Measurements from ENCODE around the gene FPR1. TPM values are rescaled to one million over a fixed set of nuclear protein-coding genes. Genes with fewer than 3 reads are reported as not detected.
A peak's percentile ranks its signal among the peaks of the same experiment; 100 is the strongest.

The FPR1 gene
- total RNA-seq, 1 donor from 2014 or later = 53.3 TPM

DNA sequence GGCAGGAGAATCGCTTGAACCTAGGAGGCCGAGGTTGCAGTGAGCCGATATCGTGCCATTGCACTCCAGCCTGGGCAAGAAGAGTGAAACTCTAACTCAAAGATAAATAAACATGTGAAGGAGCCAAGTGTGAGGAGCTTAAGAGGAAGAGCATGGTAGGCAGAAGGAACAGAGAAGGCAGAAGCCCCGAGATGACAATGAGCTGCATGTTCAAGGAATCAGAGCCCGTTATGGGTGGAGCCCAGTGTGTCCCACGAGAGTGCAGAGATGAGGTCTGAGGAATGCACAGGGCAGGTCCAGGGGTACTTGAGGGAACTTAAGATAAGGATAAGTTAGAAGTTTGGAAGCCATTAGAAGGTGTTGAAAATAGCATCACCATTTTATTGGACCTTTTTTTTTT lies 10.0 kb upstream of the FPR1 start:
- DNase-seq (no peak), ATAC-seq (peak; percentile 59)
- no peak overlapping the region for H3K27ac ChIP-seq
- peaks cover 13% of the 10 kb centered on the region for H3K27me3 ChIP-seq
- no peaks in the 10 kb centered on the region for H3K4me1 ChIP-seq
- no peaks in the 10 kb centered on the region for H3K36me3 ChIP-seq
- intact Hi-C loops (cut with DNase I) = no loop called here
- no peak for TF ChIP-seq CTCF (IDR thresholded peaks at IDR 0.05)
- no peak overlapping the region for H3K4me3 ChIP-seq
- no peaks in the 10 kb centered on the region for H3K9me3 ChIP-seq

GRCh38 chr19:51760697-51761356 lies 9.1 kb upstream of the FPR1 start, which contains the start of gene FPR2:
FPR2 (plus strand) TSS chr19:51761180; CDS start chr19:51768659, 7,479 bp downstream.
- ATAC-seq (peak; percentile 81), DNase-seq (no peak)
- Histone ChIP-seq H3K9me3 (no peaks in the 10 kb centered on the region), H3K36me3 (no peaks in the 10 kb centered on the region), H3K4me1 (no peaks in the 10 kb centered on the region), H3K27ac (no peak within 1 kb of the TSS), H3K27me3 (peaks cover 13% of the 10 kb centered on the region), H3K4me3 (no peak within 1 kb of the TSS)
- no peak for TF ChIP-seq CTCF (IDR thresholded peaks at IDR 0.05)
- intact Hi-C loops (cut with DNase I) = no loop called here

DNA sequence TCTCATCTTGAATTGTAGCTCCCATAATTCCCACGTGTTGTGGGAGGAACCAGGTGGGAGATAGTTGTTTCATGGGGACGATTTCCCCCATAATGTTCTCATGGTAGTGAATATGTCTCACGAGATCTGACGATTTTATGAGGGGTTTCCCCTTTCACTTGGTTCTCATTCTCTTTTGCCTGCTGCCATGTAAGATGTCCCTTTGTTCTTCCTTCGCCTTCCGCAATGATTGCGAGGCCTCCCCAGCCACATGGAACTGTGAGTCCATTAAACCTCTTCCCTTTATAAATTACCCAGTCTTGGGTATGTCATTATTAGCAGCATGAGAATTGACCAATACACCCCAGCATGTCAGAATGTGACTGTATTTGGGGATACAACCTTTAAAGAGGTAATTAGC lies 3.9 kb upstream of the FPR1 start:
- Histone ChIP-seq H3K4me3 (no peak overlapping the region), H3K36me3 (no peaks in the 10 kb centered on the region), H3K27me3 (no peaks in the 10 kb centered on the region), H3K9me3 (no peaks in the 10 kb centered on the region), H3K27ac (no peak overlapping the region), H3K4me1 (no peaks in the 10 kb centered on the region)
- ATAC-seq (no peak), DNase-seq (no peak)
- no peak for TF ChIP-seq CTCF (IDR thresholded peaks at IDR 0.05)
- intact Hi-C loops (cut with DNase I) = no loop called here

- DNase-seq (no peak), ATAC-seq (no peak)
- Histone ChIP-seq H3K36me3 (no peaks in the 10 kb centered on the region), H3K27ac (peak overlapping the region; percentile 45), H3K9me3 (no peaks in the 10 kb centered on the region), H3K4me3 (no peak overlapping the region), H3K27me3 (no peaks in the 10 kb centered on the region), H3K4me1 (no peaks in the 10 kb centered on the region)
- TF ChIP-seq CTCF (IDR thresholded peaks at IDR 0.05) = no peak
- intact Hi-C loops (cut with DNase I) = no loop called here
Observed at GRCh38 chr19:51754770-51755169, 3.1 kb upstream of the FPR1 start.

GRCh38 chr19:51754109-51754508 lies 2.4 kb upstream of the FPR1 start:
- ATAC-seq = peak; percentile 65
- H3K27me3 ChIP-seq = no peaks in the 10 kb centered on the region
- no peak overlapping the region for H3K4me3 ChIP-seq
- intact Hi-C loops (cut with DNase I) = no loop called here
- peak overlapping the region; percentile 45 for H3K27ac ChIP-seq
- DNase-seq = no peak
- H3K36me3 ChIP-seq = no peaks in the 10 kb centered on the region
- H3K4me1 ChIP-seq = no peaks in the 10 kb centered on the region
- TF ChIP-seq CTCF (IDR thresholded peaks at IDR 0.05) = no peak
- H3K9me3 ChIP-seq = no peaks in the 10 kb centered on the region
